Vagina (tissue), 2 donors: ENCODE measurements around the gene RTN3.

Experiments
- POLR2A ChIP-seq, 2 donors: fragments of 450-650 bp; IDR thresholded peaks; one replicate each; pipeline ENCODE4 v1.6.1; 2017; ENCODE audit warnings: antibody characterized with exemption in 2 of 2, mild to moderate bottlenecking in 2 of 2, moderate library complexity in 2 of 2
- TF ChIP-seq, protein P1 (sequence below), 3 experiments: fragments of 450-650 bp in 2 of 3; fragments of 200-600 bp in 1 of 3; sonication (generic) in 1 of 3; IDR thresholded peaks; one replicate each; pipeline ENCODE4 v1.5.1; 2017 to 2019; ENCODE audit warnings: antibody characterized with exemption in 3 of 3, mild to moderate bottlenecking in 2 of 3, moderate library complexity in 2 of 3

DNA sequence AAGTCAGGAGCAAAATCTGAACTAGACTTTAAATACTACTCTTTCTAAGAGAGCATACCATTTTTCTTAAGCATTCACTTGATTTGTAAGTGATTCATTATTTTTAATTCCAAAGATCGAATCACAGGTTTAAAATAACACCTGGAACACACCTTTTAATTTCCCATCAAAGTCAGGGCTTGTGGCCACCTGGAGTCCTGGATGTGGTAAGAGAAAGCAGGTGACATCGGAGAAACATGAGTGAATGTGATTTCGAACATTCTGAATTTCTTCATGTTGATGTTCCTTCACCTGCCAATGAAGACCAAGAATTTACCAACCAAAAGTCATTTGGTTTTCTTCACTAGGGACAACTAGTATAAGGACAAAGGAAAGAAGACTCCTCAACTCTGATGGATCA lies 38.1 kb upstream of the RTN3 start:
- TF ChIP-seq, protein P1, sequence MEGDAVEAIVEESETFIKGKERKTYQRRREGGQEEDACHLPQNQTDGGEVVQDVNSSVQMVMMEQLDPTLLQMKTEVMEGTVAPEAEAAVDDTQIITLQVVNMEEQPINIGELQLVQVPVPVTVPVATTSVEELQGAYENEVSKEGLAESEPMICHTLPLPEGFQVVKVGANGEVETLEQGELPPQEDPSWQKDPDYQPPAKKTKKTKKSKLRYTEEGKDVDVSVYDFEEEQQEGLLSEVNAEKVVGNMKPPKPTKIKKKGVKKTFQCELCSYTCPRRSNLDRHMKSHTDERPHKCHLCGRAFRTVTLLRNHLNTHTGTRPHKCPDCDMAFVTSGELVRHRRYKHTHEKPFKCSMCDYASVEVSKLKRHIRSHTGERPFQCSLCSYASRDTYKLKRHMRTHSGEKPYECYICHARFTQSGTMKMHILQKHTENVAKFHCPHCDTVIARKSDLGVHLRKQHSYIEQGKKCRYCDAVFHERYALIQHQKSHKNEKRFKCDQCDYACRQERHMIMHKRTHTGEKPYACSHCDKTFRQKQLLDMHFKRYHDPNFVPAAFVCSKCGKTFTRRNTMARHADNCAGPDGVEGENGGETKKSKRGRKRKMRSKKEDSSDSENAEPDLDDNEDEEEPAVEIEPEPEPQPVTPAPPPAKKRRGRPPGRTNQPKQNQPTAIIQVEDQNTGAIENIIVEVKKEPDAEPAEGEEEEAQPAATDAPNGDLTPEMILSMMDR (IDR thresholded peaks at IDR 0.05), result no peak
- no peak for TF ChIP-seq POLR2A (IDR thresholded peaks at IDR 0.05)
